Measurements from ENCODE around the gene ADAMTS14. TPM values are rescaled to one million over a fixed set of nuclear protein-coding genes. Genes with fewer than 3 reads are reported as not detected.

Gene ADAMTS14
- total and polyA plus RNA-seq, 4 donors, result 2.0 to 4.7 (median 3.5) TPM

GRCh38 chr10:70737250-70737649 lies 64.9 kb downstream of the ADAMTS14 start:
- H3K36me3 ChIP-seq (ENCODE audit: control insufficient read depth, insufficient read depth, low read length), result no peaks in the 10 kb centered on the region
- no peaks in the 10 kb centered on the region for H3K27me3 ChIP-seq (ENCODE audit: control insufficient read depth, insufficient read depth, low read length)
- H3K27ac ChIP-seq (ENCODE audit: low read depth, low read length), result no peak overlapping the region
- H3K4me3 ChIP-seq (ENCODE audit: low read depth, low read length), result no peak overlapping the region
- 93% methylated on average over 6 of the region's 6 CpGs for WGBS (ENCODE audit: insufficient coverage)
- H3K9me3 ChIP-seq (ENCODE audit: control insufficient read depth, insufficient read depth, low read length), result no peaks in the 10 kb centered on the region
- peaks cover 15% of the 10 kb centered on the region for H3K4me1 ChIP-seq (ENCODE audit: control insufficient read depth, insufficient read depth, low read length)
- DNase-seq (ENCODE audit: low read depth in 4 of 6, low spot score in 6 of 6), result no peak

- DNase-seq (ENCODE audit: low read depth in 4 of 6, low spot score in 6 of 6), result peak in 1 of 6 donors; percentile 59
- H3K27me3 ChIP-seq (ENCODE audit: control insufficient read depth, insufficient read depth, low read length), result no peaks in the 10 kb centered on the region
- H3K36me3 ChIP-seq (ENCODE audit: control insufficient read depth, insufficient read depth, low read length), result no peaks in the 10 kb centered on the region
- WGBS (ENCODE audit: insufficient coverage), result no CpG with 5 or more reads among the region's 3 CpGs
- no peak overlapping the region for H3K4me3 ChIP-seq (ENCODE audit: low read depth, low read length)
- no peak overlapping the region for H3K27ac ChIP-seq (ENCODE audit: low read depth, low read length)
- H3K9me3 ChIP-seq (ENCODE audit: control insufficient read depth, insufficient read depth, low read length), result no peaks in the 10 kb centered on the region
- peaks cover 18% of the 10 kb centered on the region for H3K4me1 ChIP-seq (ENCODE audit: control insufficient read depth, insufficient read depth, low read length)
Measured at GRCh38 chr10:70738006-70738760, 65.9 kb downstream of the ADAMTS14 start.

DNA sequence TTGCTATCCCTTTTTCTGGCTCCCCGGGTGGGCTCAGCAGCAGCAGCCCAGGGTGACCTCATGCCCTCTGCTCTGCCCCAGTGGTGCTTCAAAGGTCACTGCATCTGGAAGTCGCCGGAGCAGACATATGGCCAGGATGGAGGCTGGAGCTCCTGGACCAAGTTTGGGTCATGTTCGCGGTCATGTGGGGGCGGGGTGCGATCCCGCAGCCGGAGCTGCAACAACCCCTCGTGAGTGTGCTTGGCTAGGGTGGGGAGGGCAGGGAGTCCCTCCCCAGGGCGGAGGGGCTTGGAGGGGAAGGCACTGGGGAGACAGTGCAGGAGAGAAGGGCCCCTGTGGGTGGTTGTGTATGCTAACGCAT lies 66.4 kb downstream of the ADAMTS14 start:
- Histone ChIP-seq H3K9me3 (ENCODE audit: control insufficient read depth, insufficient read depth, low read length) (no peaks in the 10 kb centered on the region), H3K27me3 (ENCODE audit: control insufficient read depth, insufficient read depth, low read length) (no peaks in the 10 kb centered on the region), H3K36me3 (ENCODE audit: control insufficient read depth, insufficient read depth, low read length) (no peaks in the 10 kb centered on the region), H3K4me3 (ENCODE audit: low read depth, low read length) (no peak overlapping the region), H3K4me1 (ENCODE audit: control insufficient read depth, insufficient read depth, low read length) (peaks cover 23% of the 10 kb centered on the region), H3K27ac (ENCODE audit: low read depth, low read length) (no peak overlapping the region)
- 76% methylated on average over 7 of the region's 12 CpGs for WGBS (ENCODE audit: insufficient coverage)
- no peak for DNase-seq (ENCODE audit: low read depth in 4 of 6, low spot score in 6 of 6)

DNA sequence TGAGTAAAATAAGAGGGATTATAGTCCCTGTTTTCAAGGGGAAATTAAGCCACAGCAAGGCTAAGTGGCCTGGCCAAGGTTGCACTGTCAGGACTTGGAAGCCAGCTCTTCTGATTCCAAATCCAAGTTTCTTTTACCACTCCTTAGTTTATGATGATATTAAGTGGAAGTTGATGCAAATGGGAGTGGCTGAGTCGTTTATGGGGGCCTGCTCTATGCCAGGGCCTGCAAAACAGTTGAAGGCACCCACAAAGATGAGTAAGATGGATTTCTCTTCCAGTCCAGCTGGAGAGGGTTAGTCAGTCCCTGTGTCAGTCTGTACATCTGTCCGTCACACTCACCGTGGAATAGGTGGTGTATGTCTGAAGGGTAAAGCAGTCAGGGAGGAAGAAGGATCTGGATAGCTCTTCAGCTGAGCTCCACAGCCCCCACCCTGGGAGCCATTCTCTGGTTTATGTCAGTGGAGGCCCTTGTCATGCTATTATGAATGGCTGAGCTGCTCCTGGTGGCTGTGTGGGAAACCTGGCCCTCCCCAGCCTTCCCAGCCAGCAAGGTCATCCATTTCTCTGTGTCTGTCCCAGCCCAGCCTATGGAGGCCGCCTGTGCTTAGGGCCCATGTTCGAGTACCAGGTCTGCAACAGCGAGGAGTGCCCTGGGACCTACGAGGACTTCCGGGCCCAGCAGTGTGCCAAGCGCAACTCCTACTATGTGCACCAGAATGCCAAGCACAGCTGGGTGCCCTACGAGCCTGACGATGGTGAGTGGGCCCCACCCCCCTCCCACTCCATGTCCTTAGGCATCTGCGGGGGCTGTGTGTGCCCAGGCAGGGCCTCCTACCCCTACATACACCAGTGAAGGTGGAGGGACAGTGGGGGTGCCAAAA lies 68.3 kb downstream of the ADAMTS14 start:
- no peak for DNase-seq (ENCODE audit: low read depth in 4 of 6, low spot score in 6 of 6)
- no peak overlapping the region for H3K4me3 ChIP-seq (ENCODE audit: low read depth, low read length)
- no peaks in the 10 kb centered on the region for H3K9me3 ChIP-seq (ENCODE audit: control insufficient read depth, insufficient read depth, low read length)
- H3K4me1 ChIP-seq (ENCODE audit: control insufficient read depth, insufficient read depth, low read length), result peaks cover 28% of the 10 kb centered on the region
- H3K27me3 ChIP-seq (ENCODE audit: control insufficient read depth, insufficient read depth, low read length), result no peaks in the 10 kb centered on the region
- H3K27ac ChIP-seq (ENCODE audit: low read depth, low read length), result no peak overlapping the region
- H3K36me3 ChIP-seq (ENCODE audit: control insufficient read depth, insufficient read depth, low read length), result no peaks in the 10 kb centered on the region
- WGBS (ENCODE audit: insufficient coverage), result 92% methylated on average over 8 of the region's 12 CpGs

GRCh38 chr10:70742537-70743429 lies 70.5 kb downstream of the ADAMTS14 start:
- H3K9me3 ChIP-seq (ENCODE audit: control insufficient read depth, insufficient read depth, low read length), result no peaks in the 10 kb centered on the region
- peak in 5 of 6 donors; percentile 19 to 86 (median 40) for DNase-seq (ENCODE audit: low read depth in 4 of 6, low spot score in 6 of 6)
- H3K4me3 ChIP-seq (ENCODE audit: low read depth, low read length), result no peak overlapping the region
- H3K4me1 ChIP-seq (ENCODE audit: control insufficient read depth, insufficient read depth, low read length), result peaks cover 28% of the 10 kb centered on the region
- no peaks in the 10 kb centered on the region for H3K27me3 ChIP-seq (ENCODE audit: control insufficient read depth, insufficient read depth, low read length)
- 28% methylated on average over 1 of the region's 8 CpGs for WGBS (ENCODE audit: insufficient coverage)
- peak overlapping the region; percentile 36 for H3K27ac ChIP-seq (ENCODE audit: low read depth, low read length)
- H3K36me3 ChIP-seq (ENCODE audit: control insufficient read depth, insufficient read depth, low read length), result no peaks in the 10 kb centered on the region

DNA sequence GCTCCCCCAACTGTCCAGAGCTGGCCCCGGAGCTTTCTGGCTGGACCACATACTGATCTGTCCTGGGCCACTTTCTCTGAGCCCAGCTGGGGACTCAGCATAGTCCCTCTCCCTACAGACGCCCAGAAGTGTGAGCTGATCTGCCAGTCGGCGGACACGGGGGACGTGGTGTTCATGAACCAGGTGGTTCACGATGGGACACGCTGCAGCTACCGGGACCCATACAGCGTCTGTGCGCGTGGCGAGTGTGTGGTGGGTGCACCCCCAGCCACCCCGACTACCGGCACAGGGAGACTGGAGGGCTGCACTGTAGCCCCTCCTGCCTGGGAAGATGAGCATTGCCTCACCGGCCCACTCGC lies 71.1 kb downstream of the ADAMTS14 start:
- H3K36me3 ChIP-seq (ENCODE audit: control insufficient read depth, insufficient read depth, low read length), result no peaks in the 10 kb centered on the region
- DNase-seq (ENCODE audit: low read depth in 4 of 6, low spot score in 6 of 6), result no peak
- WGBS (ENCODE audit: insufficient coverage), result 76% methylated on average over 15 of the region's 17 CpGs
- H3K27me3 ChIP-seq (ENCODE audit: control insufficient read depth, insufficient read depth, low read length), result no peaks in the 10 kb centered on the region
- peaks cover 28% of the 10 kb centered on the region for H3K4me1 ChIP-seq (ENCODE audit: control insufficient read depth, insufficient read depth, low read length)
- no peak overlapping the region for H3K27ac ChIP-seq (ENCODE audit: low read depth, low read length)
- H3K9me3 ChIP-seq (ENCODE audit: control insufficient read depth, insufficient read depth, low read length), result no peaks in the 10 kb centered on the region
- no peak overlapping the region for H3K4me3 ChIP-seq (ENCODE audit: low read depth, low read length)

DNA sequence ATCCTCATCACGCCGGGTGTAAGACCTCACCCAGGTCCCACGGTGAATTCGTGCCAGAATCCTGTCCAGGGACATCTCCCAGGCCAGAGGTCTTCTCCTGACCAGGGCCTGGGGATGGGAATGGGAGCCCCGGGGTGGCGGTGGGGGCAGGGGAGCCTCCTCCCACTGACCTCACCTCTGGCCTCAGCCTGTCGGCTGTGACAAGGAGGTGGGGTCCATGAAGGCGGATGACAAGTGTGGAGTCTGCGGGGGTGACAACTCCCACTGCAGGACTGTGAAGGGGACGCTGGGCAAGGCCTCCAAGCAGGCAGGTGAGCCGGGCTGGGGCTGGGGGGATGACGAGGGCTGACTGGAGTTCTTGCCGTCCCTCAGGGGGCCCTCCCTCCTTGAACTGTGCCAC lies 71.6 kb downstream of the ADAMTS14 start:
- H3K27ac ChIP-seq (ENCODE audit: low read depth, low read length), result no peak overlapping the region
- H3K4me1 ChIP-seq (ENCODE audit: control insufficient read depth, insufficient read depth, low read length), result peaks cover 23% of the 10 kb centered on the region
- no peaks in the 10 kb centered on the region for H3K36me3 ChIP-seq (ENCODE audit: control insufficient read depth, insufficient read depth, low read length)
- H3K27me3 ChIP-seq (ENCODE audit: control insufficient read depth, insufficient read depth, low read length), result no peaks in the 10 kb centered on the region
- no peak for DNase-seq (ENCODE audit: low read depth in 4 of 6, low spot score in 6 of 6)
- WGBS (ENCODE audit: insufficient coverage), result 87% methylated on average over 11 of the region's 13 CpGs
- no peak overlapping the region for H3K4me3 ChIP-seq (ENCODE audit: low read depth, low read length)
- no peaks in the 10 kb centered on the region for H3K9me3 ChIP-seq (ENCODE audit: control insufficient read depth, insufficient read depth, low read length)

GRCh38 chr10:70744617-70745143 lies 72.4 kb downstream of the ADAMTS14 start:
- H3K36me3 ChIP-seq (ENCODE audit: control insufficient read depth, insufficient read depth, low read length), result no peaks in the 10 kb centered on the region
- 90% methylated on average over 2 of the region's 6 CpGs for WGBS (ENCODE audit: insufficient coverage)
- no peaks in the 10 kb centered on the region for H3K9me3 ChIP-seq (ENCODE audit: control insufficient read depth, insufficient read depth, low read length)
- H3K4me1 ChIP-seq (ENCODE audit: control insufficient read depth, insufficient read depth, low read length), result peaks cover 23% of the 10 kb centered on the region
- H3K27ac ChIP-seq (ENCODE audit: low read depth, low read length), result no peak overlapping the region
- no peaks in the 10 kb centered on the region for H3K27me3 ChIP-seq (ENCODE audit: control insufficient read depth, insufficient read depth, low read length)
- H3K4me3 ChIP-seq (ENCODE audit: low read depth, low read length), result no peak overlapping the region
- no peak for DNase-seq (ENCODE audit: low read depth in 4 of 6, low spot score in 6 of 6)

- DNase-seq (ENCODE audit: low read depth in 4 of 6, low spot score in 6 of 6), result no peak
- Histone ChIP-seq H3K4me1 (ENCODE audit: control insufficient read depth, insufficient read depth, low read length) (peaks cover 23% of the 10 kb centered on the region), H3K27ac (ENCODE audit: low read depth, low read length) (no peak overlapping the region), H3K27me3 (ENCODE audit: control insufficient read depth, insufficient read depth, low read length) (no peaks in the 10 kb centered on the region), H3K36me3 (ENCODE audit: control insufficient read depth, insufficient read depth, low read length) (no peaks in the 10 kb centered on the region), H3K9me3 (ENCODE audit: control insufficient read depth, insufficient read depth, low read length) (no peaks in the 10 kb centered on the region), H3K4me3 (ENCODE audit: low read depth, low read length) (no peak overlapping the region)
- 93% methylated on average over 2 of the region's 2 CpGs for WGBS (ENCODE audit: insufficient coverage)
Measured at GRCh38 chr10:70745555-70745954, 73.2 kb downstream of the ADAMTS14 start.

Data from spinal cord (tissue), 10 donors.